Fibroblast of gingiva (primary cell): ENCODE measurements around the gene OSBPL7.

Experiments
- DNase-seq: peaks from one replicate; pipeline ENCODE4 v3.0.0-alpha.2; 2011; ENCODE audit warnings: low read depth

Gene OSBPL7

GRCh38 chr17:47823519-47823918 is 1.9 kb upstream of the OSBPL7 start:
- no peak for DNase-seq

GRCh38 chr17:47822785-47823184 is 1.2 kb upstream of the OSBPL7 start:
- no peak for DNase-seq

- DNase-seq: no peak
Observed at GRCh38 chr17:47821031-47821423, 567 bp downstream of the OSBPL7 start.

GRCh38 chr17:47820033-47820789 is 1.4 kb downstream of the OSBPL7 start:
- DNase-seq: no peak

GRCh38 chr17:47819475-47819874 is 2.1 kb downstream of the OSBPL7 start:
- no peak for DNase-seq

GRCh38 chr17:47818002-47818695 is 3.4 kb downstream of the OSBPL7 start:
- no peak for DNase-seq

GRCh38 chr17:47816947-47817346 is 4.6 kb downstream of the OSBPL7 start:
- DNase-seq: no peak

- no peak for DNase-seq
Observed at GRCh38 chr17:47816111-47816735, 5.4 kb downstream of the OSBPL7 start.

GRCh38 chr17:47815106-47815918 is 6.3 kb downstream of the OSBPL7 start:
- DNase-seq: no peak

- DNase-seq: no peak
Observed at GRCh38 chr17:47813512-47814031, 8.0 kb downstream of the OSBPL7 start.

GRCh38 chr17:47813077-47813476 is 8.5 kb downstream of the OSBPL7 start:
- no peak for DNase-seq

- DNase-seq: no peak
Observed at GRCh38 chr17:47812146-47812920, 9.3 kb downstream of the OSBPL7 start.

- DNase-seq: no peak
Observed at GRCh38 chr17:47811709-47812108, 9.9 kb downstream of the OSBPL7 start.

- no peak for DNase-seq
Observed at GRCh38 chr17:47810901-47811635, 10.5 kb downstream of the OSBPL7 start.

GRCh38 chr17:47810200-47810821 is 11.3 kb downstream of the OSBPL7 start:
- DNase-seq: peak; percentile 74

GRCh38 chr17:47808830-47809480 is 12.6 kb downstream of the OSBPL7 start:
- DNase-seq: no peak

- no peak for DNase-seq
Observed at GRCh38 chr17:47808036-47808829, 13.4 kb downstream of the OSBPL7 start.

- DNase-seq: no peak
Observed at GRCh38 chr17:47807421-47807820, 14.2 kb downstream of the OSBPL7 start.

GRCh38 chr17:47806913-47807255 is 14.7 kb downstream of the OSBPL7 start:
- no peak for DNase-seq
